Prostate gland (tissue), 2 donors: ENCODE data around the gene DYDC1.

Experiments used
- CTCF ChIP-seq, 4 experiments: fragments of 200-600 bp in 2 of 4; fragments of 450-650 bp in 2 of 4; sonication (generic) in 2 of 4; IDR thresholded peaks; 1 replicate in 3 of 4; 2 replicates in 1 of 4; pipeline ENCODE4 v1.5.1; 2016 to 2019; ENCODE audit warnings: antibody characterized with exemption in 4 of 4, mild to moderate bottlenecking in 2 of 4, moderate library complexity in 2 of 4
- POLR2A ChIP-seq: fragments of 450-650 bp; IDR thresholded peaks from one replicate; pipeline ENCODE4 v1.6.1; 2016; ENCODE audit warnings: antibody characterized with exemption, mild to moderate bottlenecking

- TF ChIP-seq POLR2A (no peak), CTCF (IDR thresholded peaks at IDR 0.05) (no peak)
These were observed 12.3 kb downstream of the DYDC1 start for GRCh38 chr10:80344276-80344675.
